PC-9 (cell line): Measurements from ENCODE around the gene SLIT1. TPM values are rescaled to one million over a fixed set of nuclear protein-coding genes. Genes with fewer than 3 reads are reported as not detected.

ENCODE experiments used
- BruUV-seq: library from RNA; stranded (reverse); fragments of 400-500 nt; replicated peaks from 2 replicates; lab custom pipeline; 2021; lab: Mats Ljungman, UMichigan
- CTCF ChIA-PET: fragments of 300-600 bp; sonication (Branson Sonifier 250); formaldehyde crosslinking; loops from one replicate; lab custom pipeline; 2022; ENCODE audit warnings: antibody characterized with exemption; lab: Charles Lee
- POLR2A ChIA-PET: fragments of 300-600 bp; sonication (Branson Sonifier 250); formaldehyde crosslinking; loops from one replicate; lab custom pipeline; 2022; ENCODE audit warnings: antibody characterized with exemption; ENCODE audit not compliant: unreplicated experiment; lab: Charles Lee
- DNase-seq, 2 experiments: peaks; one replicate each; pipeline versions ENCODE4 v3.0.0 to v3.0.0-alpha.2; 2015 to 2022; ENCODE audit warnings: mixed read lengths in 1 of 2
- H2AFZ ChIP-seq: fragments of 200-600 bp; sonication (generic); 2 replicates; pipeline ENCODE4 v1.8.1; 2017; ENCODE audit warnings: antibody characterized with exemption
- H3F3A ChIP-seq: fragments of 200-600 bp; sonication (generic); 2 replicates; pipeline ENCODE4 v1.8.1; 2017; ENCODE audit warnings: antibody characterized with exemption, mild to moderate bottlenecking, low read depth; ENCODE audit not compliant: insufficient read depth
- H3K27ac ChIP-seq: fragments of 200-600 bp; sonication (generic); 2 replicates; pipeline ENCODE4 v1.6.1; 2016; ENCODE audit warnings: mixed run types
- H3K27me3 ChIP-seq: fragments of 200-600 bp; sonication (generic); 2 replicates; pipeline ENCODE4 v1.6.1; 2016; ENCODE audit warnings: low read depth, mixed run types; ENCODE audit not compliant: insufficient read depth
- H3K36me3 ChIP-seq: fragments of 200-600 bp; sonication (generic); 2 replicates; pipeline ENCODE4 v1.6.1; 2016; ENCODE audit warnings: low read depth, mixed run types
- H3K4me1 ChIP-seq: fragments of 200-600 bp; sonication (generic); replicated peaks from 2 replicates; pipeline ENCODE4 v1.6.1; 2016; ENCODE audit warnings: mixed run types; ENCODE audit not compliant: insufficient read depth
- H3K4me2 ChIP-seq: fragments of 200-600 bp; sonication (generic); 2 replicates; pipeline ENCODE4 v1.6.1; 2017; ENCODE audit warnings: mixed run types
- H3K4me3 ChIP-seq: fragments of 200-600 bp; sonication (generic); 2 replicates; pipeline ENCODE4 v1.6.1; 2016; ENCODE audit warnings: mixed run types
- H3K79me2 ChIP-seq: fragments of 200-600 bp; sonication (generic); 2 replicates; pipeline ENCODE4 v1.6.1; 2017; ENCODE audit warnings: low read depth, mixed run types
- H3K9me2 ChIP-seq: fragments of 200-600 bp; sonication (generic); 2 replicates; pipeline ENCODE4 v1.8.1; 2017; ENCODE audit warnings: mild to moderate bottlenecking; ENCODE audit not compliant: insufficient read depth
- H3K9me3 ChIP-seq: fragments of 200-600 bp; sonication (generic); 2 replicates; pipeline ENCODE4 v1.8.1; 2016; ENCODE audit warnings: low read depth; ENCODE audit not compliant: insufficient read depth
- H4K20me1 ChIP-seq: fragments of 200-600 bp; sonication (generic); 2 replicates; pipeline ENCODE4 v1.8.1; 2017; ENCODE audit not compliant: insufficient read depth
- EZH2 ChIP-seq: fragments of 200-600 bp; sonication (generic); IDR thresholded peaks from 2 replicates; pipeline ENCODE4 v1.8.0; 2017; ENCODE audit warnings: antibody characterized with exemption, low read depth
- intact Hi-C: fragments of 100-400 bp; cut with micrococcal nuclease; formaldehyde crosslinking; loops from one replicate; pipeline ENCODE4 v1.10.0; 2022; ENCODE audit not compliant: unreplicated experiment
- total RNA-seq: library from RNA; stranded (reverse); gene quantifications from 2 replicates; pipeline ENCODE4 v1.2.3, GENCODE V29; 2021
- TF ChIP-seq, protein P1 (sequence below): fragments of 200-600 bp; sonication (generic); conservative IDR thresholded peaks from 2 replicates; pipeline ENCODE4 v1.6.1; 2017; ENCODE audit warnings: mixed run types, antibody characterized with exemption, mild to moderate bottlenecking, moderate library complexity

SLIT1 gene
- total RNA-seq, 1 experiment from 2014 or later = not detected

DNA sequence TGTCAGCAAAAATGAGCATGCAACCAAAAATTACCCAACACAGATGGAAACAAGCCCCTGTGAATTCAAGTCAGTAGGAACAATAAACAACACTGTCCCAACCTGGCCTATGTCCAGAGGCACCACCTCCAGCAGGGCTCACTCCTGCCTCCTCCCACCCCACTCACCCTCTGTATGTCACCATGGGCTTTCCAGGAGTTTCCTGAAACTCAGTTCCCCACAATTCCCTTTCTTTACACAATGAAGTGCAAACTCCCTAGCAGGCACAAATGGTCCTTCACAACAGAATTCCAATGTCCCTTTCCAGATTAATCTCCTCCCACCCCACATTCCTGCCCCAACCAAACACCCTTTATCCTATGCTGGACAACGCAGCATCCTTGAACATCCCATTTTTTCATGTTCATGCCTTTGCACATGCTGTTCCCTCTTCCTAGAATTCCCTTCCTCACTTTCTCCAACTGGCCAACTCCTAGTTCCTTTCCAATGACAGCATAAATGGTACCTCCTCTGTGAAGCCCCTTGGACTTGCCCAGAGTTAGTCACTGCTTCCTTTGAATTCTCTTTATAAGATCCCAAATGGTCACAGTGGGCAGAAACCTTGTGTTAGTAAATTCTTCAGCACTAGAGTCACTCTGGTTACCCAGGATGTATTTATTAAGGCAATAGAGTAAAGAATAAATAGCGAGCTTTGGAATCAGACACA, 157.5 kb downstream of the SLIT1 start:
- POLR2A ChIA-PET = interaction anchor here (0.7 kb wide), 1 partner anchor 82 kb away, joined by 9 read pairs; no protein-coding TSS in a partner anchor

DNA sequence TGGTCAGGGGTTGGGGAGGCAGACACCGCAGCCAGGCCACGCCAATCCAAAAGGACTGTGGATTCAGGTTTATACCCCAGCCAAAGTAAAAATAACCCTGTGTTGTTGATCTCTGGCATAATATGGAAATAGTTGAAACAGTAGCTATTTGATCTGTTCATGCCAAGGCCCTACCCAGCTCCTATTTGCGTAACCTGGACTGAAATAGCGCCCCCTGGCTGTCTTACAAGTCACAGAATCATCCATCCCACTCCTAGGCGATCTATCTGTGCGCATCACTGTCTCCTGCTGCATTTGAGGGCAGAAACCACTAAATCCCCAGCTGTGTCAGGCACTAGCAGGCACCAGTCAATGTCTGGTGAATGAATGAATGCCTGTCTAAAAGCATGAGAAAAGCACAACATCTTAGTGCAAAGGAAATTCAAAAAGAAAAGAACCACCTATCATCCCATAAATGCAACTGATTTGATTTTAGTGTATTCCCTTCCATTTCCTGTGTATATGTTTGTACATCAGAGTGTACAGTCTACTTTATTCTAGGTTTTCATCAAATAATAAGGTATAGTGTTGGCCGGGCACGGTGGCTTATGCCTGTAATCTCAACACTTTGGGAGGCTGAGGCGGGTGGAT, 160.0 kb downstream of the SLIT1 start:
- Histone ChIP-seq H3K36me3 (no peaks in the 10 kb centered on the region), H3K4me2 (no peak overlapping the region), H3K79me2 (no peaks in the 10 kb centered on the region), H4K20me1 (no peaks in the 10 kb centered on the region), H3K27me3 (no peaks in the 10 kb centered on the region), H3K4me1 (peaks cover 14% of the 10 kb centered on the region), H3K9me3 (no peaks in the 10 kb centered on the region), H3F3A (no peaks in the 10 kb centered on the region), H3K9me2 (no peaks in the 10 kb centered on the region), H3K27ac (no peak overlapping the region), H2AFZ (no peak overlapping the region), H3K4me3 (no peak overlapping the region)
- intact Hi-C loops = no loop called here
- POLR2A ChIA-PET = no interaction called here
- TF ChIP-seq, protein P1, sequence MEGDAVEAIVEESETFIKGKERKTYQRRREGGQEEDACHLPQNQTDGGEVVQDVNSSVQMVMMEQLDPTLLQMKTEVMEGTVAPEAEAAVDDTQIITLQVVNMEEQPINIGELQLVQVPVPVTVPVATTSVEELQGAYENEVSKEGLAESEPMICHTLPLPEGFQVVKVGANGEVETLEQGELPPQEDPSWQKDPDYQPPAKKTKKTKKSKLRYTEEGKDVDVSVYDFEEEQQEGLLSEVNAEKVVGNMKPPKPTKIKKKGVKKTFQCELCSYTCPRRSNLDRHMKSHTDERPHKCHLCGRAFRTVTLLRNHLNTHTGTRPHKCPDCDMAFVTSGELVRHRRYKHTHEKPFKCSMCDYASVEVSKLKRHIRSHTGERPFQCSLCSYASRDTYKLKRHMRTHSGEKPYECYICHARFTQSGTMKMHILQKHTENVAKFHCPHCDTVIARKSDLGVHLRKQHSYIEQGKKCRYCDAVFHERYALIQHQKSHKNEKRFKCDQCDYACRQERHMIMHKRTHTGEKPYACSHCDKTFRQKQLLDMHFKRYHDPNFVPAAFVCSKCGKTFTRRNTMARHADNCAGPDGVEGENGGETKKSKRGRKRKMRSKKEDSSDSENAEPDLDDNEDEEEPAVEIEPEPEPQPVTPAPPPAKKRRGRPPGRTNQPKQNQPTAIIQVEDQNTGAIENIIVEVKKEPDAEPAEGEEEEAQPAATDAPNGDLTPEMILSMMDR = peak; percentile 56
- no peak for TF ChIP-seq EZH2
- CTCF ChIA-PET = interaction anchor here (0.6 to 2.9 kb wide), 2 partner anchors 11 to 56 kb away, joined by 4 to 11 read pairs; no protein-coding TSS in a partner anchor
- DNase-seq = no peak
- BruUV-seq = no TSS peak

More for the DNA sequence above, 157.5 kb downstream of the SLIT1 start:
- CTCF ChIA-PET = interaction anchor here (1.4 kb wide), 1 partner anchor 10 kb away, joined by 4 read pairs; no protein-coding TSS in a partner anchor
- no TSS peak for BruUV-seq
- no peak for DNase-seq
- H3K27me3 ChIP-seq = no peaks in the 10 kb centered on the region
- H3K27ac ChIP-seq = no peak overlapping the region
- no peaks in the 10 kb centered on the region for H3K79me2 ChIP-seq
- no peak for TF ChIP-seq EZH2
- TF ChIP-seq, protein P1 = no peak
- no peaks in the 10 kb centered on the region for H3K9me3 ChIP-seq
- H3K4me3 ChIP-seq = no peak overlapping the region
- no peaks in the 10 kb centered on the region for H4K20me1 ChIP-seq
- H3K4me2 ChIP-seq = no peak overlapping the region
- peaks cover 14% of the 10 kb centered on the region for H3K4me1 ChIP-seq
- no peak overlapping the region for H2AFZ ChIP-seq
- H3K9me2 ChIP-seq = no peaks in the 10 kb centered on the region
- intact Hi-C loops = no loop called here
- no peaks in the 10 kb centered on the region for H3K36me3 ChIP-seq
- no peaks in the 10 kb centered on the region for H3F3A ChIP-seq

DNA sequence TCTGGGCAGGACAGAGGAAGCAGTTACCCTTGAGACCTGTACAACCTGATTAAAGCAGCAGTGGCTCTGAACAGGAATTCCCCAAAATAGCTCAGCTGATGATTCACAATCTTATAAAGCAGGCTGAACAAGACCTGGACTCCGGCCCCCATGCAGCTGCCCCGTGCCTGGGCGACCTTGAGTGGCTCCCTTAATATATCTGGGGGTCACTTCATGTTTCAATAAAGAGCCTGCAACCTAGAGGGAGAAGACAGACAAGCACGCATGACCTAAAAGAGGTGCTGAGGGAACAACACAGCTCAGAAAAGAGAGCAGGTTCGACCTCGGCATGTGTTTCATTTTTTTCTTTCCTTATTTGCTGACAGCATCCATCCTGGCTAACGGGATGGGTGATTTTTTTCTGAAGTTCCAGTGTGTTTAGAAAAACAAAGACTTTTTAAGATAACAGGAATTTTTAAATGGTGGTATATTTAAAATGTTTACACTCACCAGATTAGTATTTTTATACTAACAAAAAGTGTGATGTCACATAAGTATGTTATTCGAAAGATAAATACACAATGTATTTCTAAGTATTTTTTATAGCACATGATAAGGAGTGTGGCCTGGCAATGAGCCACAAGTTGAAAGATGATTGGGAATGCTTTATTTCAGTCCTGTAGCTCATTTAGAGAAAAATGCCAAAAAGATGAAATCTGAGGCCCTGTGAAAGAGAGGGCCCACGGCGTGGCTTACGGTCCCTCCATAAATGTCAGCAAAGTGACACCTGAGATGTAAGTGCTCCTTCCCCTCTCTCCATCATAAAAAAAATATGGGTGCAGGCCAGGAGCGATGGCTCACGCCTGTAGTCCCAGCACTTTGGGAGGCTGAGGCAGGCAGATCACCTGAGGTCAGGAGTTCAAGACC, 161.3 kb downstream of the SLIT1 start:
- POLR2A ChIA-PET = interaction anchor here (0.7 kb wide), 2 partner anchors 187 to 250 kb away, joined by 3 to 5 read pairs; no protein-coding TSS in a partner anchor
- Histone ChIP-seq H3K4me2 (peak overlapping the region; percentile 69), H3K9me3 (no peaks in the 10 kb centered on the region), H3K27me3 (no peaks in the 10 kb centered on the region), H3K27ac (peak overlapping the region; percentile 40), H3K4me3 (peak overlapping the region; percentile 39; the same call in 1 of the 2 replicates), H3K79me2 (no peaks in the 10 kb centered on the region), H2AFZ (no peak overlapping the region), H3K36me3 (no peaks in the 10 kb centered on the region), H4K20me1 (no peaks in the 10 kb centered on the region), H3K9me2 (no peaks in the 10 kb centered on the region), H3F3A (no peaks in the 10 kb centered on the region), H3K4me1 (peaks cover 14% of the 10 kb centered on the region)
- DNase-seq = peak; percentile 30 to 77
- TF ChIP-seq, protein P1 = no peak
- TF ChIP-seq EZH2 = no peak
- CTCF ChIA-PET = interaction anchor here (0.6 to 2.9 kb wide), 2 partner anchors 9 to 12 kb away, joined by 3 to 11 read pairs; no protein-coding TSS in a partner anchor
- BruUV-seq = no TSS peak
- intact Hi-C loops = no loop called here
